NCI-H748 (cell line): ENCODE results near the gene TMEM14B.
"Not testable (repeated sequence)": the region's sequence is repeated elsewhere in the genome, so short reads cannot be mapped to it uniquely, and the experiment has no call there.

ENCODE experiments used
- DNase-seq: peaks from one replicate; lab custom pipeline; 2025; ENCODE audit not compliant: unreplicated experiment; lab: John Stamatoyannopoulos, UW

Gene TMEM14B

DNA sequence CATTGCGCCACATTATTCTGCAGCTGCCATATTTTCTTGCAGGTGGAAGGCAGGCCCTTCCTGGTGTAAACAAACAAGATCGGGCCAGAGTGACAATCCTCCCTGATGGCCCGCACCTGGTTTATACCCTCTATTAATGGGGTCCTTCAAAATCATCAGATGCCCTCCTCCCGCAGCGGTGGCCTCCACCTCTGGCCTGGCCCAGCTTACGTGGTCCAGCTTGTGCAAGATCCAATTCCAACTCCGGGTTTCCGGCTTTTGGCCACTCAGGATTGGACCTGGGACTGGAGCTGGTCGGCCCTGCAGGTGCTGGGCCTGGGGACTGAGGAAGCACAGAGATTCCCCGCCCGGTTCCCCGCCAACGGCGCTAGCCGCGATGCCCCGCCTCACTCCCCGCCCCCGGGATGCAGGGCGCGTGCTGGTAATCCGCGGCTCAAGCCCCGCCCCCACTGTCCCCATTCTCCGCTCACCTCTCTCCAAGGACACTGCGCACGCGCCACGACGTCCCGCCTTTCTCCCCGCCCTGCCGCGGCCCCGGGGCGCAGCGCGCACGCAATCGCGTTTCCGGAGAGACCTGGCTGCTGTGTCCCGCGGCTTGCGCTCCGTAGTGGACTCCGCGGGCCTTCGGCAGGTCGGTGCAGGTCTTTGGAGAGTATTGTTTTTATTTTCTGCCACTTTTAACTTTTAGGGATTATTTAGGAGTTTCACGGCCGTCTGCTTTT is at the start of gene TMEM14B:
Gene TMEM14B (plus strand): TSS at position 555 of the 722 bp plus-strand sequence. CDS start 1,441 bp downstream, outside the sequence.
- peak; percentile 99 for DNase-seq

DNA sequence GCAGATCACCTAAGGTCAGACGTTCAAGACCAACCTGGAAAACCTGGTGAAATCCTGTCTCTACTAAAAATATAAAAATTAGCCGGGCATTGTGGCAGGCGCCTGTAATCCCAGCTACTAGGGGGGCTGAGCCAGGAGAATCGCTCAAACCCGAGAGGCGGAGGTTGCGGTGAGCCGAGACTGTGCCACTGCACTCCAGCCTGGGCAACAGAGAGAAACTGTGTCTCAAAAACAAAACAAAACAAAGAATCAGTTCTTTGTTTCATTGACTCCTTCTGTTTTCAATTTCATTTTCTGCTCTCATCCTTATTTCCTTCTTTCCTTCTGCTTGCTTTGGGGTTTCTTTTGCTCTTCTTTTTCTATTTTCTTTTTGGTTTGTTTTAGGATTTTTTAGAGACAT is 33.6 kb upstream of the TMEM14B start:
- DNase-seq = no peak

DNA sequence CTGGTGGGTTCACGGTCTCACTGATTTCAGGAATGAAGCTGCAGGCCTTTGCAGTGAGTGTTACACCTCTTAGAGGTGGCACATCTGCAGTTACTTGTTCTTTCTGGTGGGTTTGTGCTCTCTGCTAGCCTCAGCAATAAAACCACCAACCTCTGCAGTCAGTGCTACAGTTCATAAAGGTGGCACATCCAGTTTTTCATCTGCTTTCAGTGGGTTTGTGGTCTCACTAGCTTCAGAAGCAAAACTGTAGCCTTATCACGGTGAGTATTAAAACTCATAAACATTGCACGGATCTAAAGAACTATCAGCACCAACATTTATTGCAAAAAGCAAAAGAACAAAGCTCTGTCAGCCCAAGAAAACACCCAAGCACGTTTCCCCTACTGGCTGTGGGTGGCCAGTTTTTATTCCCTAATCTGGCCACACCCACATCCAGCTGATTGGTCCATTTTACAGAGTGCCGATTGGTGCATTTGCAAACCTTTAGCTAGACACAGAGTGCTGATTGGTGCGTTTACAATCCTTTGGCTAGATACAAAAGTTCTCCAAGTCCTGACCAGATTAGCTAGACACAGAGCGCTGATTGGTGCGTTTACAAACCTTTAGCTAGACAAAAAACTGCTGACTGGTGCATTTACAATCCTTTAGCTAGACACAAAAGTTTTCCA is 28.2 kb upstream of the TMEM14B start:
- DNase-seq = peak; percentile 72

DNA sequence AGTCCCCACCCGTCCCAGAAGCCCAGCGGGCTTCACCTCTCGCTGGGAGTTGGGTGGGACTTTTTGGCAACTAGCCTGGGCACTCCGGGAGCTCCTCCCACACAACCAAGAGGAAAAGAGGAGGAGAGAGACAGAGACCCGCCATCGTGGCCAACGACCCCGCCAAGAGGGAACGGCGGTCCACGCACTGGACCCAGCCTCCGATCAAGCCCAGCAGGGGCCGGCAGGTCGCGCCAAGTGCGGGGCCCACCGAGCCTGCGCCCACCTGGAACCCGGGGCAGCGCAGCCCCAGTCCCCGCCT is 27.7 kb upstream of the TMEM14B start:
- peak; percentile 72 for DNase-seq

DNA sequence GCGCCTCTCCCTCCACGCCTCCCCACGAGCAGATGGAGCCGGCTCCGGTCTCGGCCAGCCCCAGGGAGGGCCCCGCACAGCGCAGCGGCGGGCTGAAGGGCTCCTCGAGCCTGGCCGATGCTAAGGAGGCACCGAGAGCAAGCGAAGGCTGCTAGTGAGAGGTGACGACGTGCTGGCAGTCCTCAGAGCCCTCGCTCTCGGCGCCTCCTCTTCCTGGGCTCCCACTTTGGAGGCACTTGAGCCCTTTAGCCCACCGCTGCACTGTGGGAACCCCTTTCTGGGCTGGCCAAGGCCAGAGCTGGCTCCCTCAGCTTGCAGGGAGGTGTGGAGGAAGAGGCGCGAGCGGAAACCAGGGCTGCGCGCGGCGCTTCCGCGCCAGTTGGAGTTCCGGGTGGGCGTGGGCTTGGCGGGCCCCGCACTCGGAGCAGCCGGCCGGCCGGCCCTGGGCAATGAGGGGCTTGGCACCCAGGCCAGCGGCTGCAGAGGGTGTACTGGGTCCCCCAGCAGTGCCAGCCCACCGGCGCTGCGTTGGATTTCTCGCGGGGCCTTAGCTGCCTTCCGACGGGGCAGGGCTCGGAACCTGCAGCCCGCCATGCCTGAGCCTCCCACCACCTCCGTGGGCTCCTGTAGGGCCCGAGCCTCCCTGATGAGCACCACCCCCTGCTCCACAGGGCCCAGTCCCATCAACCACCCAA is 27.2 kb upstream of the TMEM14B start:
- peak; percentile 87 for DNase-seq

DNA sequence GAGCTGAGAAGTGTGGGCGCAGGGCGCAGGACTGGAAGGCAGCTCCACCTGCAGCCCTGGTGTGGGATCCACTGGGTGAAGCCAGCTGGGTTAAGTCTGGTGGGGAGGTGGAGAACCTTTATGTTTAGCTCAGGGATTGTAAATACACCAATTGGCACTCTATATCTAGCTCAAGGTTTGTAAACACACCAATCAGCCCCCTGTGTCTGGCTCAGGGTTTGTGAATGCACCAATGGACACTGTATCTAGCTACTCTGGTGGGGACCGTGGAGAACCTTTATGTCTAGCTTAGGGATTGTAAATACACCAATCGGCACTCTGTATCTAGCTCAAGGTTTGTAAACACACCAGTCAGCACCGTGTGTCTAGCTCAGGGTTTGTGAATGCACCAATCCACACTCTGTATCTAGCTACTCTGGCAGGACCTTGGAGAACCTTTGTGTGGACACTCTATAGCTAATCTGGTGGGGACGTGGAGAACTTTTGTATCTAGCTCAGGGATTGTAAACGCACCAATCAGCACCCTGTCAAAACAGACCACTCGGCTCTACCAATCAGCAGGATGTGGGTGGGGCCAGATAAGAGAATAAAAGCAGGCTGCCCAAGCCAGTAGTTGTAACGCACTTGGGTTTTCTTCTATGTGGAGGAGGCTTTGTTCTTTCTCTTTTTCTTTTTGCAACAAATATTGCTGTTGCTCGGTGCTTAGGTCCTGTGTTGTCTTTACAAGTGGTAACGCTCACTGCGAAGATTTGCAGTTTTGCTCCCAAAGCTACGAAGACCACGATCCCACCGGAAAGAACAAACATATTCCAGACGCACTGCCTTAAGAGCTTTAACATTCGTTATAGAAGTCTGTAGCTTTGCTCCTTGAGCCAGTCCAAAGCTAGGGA is 26.4 kb upstream of the TMEM14B start:
- DNase-seq = peak; percentile 76

DNA sequence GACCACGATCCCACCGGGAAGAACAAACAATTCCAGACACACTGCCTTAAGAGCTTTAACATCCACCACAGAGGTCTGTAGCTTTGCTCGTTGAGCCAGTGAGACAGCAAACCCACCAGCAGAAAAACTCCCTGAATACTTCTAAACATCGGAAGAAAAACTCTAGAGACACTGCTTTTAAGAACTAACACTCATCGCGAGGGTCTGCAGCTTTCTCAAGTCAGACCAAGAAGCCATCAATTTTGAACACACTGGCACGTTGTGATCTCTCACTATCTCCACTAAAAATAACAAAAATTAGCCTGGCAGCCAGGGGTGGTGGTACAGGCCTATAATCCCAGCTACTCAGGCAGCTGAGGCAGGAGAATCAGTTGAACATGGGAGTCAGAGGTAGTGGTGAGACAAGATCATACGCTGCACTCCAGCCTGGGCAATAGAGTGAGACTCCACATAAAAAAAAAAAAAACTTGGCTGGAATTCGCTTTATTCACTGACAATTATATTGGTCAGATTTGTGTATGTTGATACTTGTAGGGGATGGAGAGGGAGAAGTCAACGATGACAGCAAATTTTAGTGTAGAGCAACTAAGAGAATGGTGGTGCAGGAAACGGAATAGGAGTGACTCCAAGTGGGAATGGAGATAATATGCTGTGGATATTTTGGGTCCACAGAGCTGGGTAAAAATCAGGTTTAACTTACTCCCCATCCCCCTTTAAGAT is 25.6 kb upstream of the TMEM14B start:
- DNase-seq = no peak

DNA sequence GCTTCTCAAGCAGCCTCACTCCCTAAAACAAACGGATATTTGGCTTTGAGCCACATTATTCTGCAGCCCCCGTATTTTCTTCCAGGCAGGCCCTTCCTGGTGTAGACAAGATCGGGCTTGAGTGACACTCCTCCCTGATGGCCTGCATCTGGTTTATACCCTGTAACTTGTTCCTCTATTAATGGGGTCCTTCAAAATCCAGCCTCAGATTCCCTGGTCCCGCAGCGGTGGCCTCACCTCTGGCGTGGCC is 25.1 kb upstream of the TMEM14B start:
- no peak for DNase-seq

DNA sequence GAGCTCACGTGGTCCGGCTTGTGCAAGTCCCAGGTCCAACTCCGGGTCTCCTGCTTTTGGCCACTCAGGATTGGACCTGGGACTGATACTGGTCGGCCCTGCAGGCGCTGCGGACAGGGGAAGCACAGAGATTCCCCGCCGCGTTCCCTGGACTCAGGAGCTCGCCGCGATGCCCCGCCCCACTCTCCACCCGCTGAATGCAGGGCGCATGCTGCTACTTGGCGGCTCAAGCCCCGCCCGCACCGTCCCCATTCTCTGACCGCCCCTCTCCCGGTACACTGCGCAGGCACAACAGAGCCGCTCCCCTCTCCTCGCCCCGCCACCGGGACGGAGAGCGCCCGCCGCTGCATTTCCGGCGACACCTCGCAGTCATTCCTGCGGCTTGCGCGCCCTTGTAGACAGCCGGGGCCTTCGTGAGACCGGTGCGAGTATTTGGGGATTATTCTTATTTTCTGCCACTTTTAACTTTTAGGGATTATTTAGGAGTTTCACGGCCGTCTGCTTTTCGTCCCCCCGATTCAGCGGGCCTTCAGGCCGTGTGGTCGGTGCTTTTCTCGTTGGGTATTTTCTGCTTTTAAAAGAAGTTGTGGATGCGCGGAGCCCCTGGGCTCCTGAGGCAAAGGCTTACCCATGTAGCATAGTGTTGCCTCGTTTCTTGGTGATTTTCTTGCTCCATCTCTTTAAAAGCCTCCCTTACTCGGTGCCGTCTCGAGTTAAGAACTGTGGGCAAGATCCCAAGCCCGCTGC is 24.6 kb upstream of the TMEM14B start, which contains the start of gene TMEM14C:
Gene TMEM14C (plus strand): TSS at position 251 of the 747 bp plus-strand sequence. CDS start 1,544 bp downstream, outside the sequence.
- peak; percentile 100 for DNase-seq

DNA sequence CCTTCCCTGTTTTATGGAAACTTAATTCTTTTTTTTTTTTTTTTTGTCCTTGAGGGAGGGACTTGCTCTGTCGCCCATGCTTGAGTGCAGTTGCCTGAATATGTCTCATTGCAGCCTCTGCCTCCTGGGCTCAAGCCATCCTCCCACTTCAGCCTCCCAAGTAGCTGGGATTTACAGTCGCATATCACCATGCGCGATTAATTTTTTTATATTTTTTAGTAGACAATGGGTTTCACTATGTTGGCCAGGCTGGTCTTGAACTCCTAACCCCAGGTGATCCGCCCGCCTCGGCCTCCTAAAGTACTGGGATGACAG is 24.1 kb upstream of the TMEM14B start:
- peak; percentile 52 for DNase-seq

DNA sequence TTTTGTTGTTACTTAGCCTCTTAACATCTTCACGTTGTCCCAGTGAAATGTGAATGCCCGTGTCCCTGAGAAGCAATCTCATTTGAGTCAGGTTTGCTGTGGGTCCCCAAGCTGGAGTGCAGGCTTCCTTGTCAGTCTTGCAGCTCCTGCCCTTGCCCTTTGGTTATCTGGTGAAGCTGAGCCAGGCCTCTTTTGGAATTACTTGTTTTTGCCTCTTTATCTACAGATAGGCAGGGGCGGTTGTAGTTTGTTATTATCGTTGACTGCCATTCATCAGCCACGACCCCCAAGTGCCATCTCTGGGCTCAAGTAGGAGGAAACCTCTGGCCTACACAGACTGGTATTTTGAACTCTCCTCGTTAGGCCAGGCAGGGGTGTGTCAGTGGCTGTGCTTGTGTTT is 22.6 kb upstream of the TMEM14B start:
- DNase-seq = no peak

DNA sequence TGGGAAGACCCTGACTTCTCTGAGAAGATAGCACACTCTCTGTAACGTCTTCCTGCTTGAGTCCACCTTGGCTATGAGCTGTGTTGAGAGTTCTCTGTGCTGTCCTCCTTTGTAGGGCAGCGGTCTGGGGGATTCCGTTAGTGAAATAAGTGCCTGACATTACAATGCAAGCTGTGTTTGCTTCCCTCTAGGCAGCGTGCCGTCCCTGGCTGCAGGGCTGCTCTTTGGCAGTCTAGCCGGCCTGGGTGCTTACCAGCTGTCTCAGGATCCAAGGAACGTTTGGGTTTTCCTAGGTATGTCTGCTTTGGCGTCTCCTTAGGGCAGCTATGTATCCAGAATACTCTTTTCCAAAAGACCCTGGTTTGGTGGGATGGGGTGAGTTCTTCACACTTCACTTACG is 21.9 kb upstream of the TMEM14B start:
- no peak for DNase-seq

DNA sequence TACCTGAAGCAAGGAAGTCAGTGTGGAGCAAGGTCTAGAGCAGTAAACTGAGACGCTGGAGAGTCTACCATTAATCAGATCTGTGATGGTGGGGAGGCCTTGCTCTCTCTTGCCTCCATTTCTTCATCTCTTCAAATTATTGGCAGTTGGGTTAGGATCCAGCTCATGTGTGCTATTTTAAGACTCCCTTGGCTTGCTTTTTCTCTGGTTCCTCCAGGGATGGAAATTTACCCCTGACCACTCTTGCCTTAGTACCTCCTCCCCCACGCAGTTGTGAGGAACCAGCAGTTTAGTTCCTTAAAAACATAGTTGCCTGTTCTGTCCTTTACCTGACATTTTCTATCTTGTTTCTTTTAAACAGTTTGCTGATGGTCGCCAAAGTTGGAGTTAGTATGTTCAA is 17.4 kb upstream of the TMEM14B start:
- no peak for DNase-seq

DNA sequence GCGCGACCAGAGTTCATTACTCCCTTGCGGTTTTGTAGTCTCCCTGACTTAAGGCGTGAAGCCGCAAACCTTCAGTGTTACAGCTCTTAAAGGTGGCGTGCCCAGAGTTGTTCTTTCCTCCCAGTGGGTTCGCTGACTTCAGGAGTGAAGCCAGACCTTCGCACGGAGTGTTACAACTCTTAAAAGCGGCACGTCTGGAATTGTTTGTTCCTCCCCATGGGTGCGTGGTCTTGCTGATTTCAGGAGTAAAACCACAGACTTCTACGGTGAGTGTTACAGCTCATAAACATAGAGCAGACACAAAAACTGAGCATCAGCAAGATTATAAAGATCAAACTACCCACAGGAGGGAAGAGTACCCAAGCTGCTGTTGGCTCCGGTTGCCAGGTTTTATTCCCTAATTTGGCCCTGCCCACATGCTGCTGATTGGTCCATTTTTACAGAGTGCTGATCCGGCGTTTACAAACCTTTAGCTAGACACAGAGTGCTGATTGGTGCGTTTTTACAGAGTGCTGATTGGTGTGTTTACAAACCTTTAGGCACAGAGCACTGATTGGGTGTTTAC is 14.4 kb upstream of the TMEM14B start:
- no peak for DNase-seq

DNA sequence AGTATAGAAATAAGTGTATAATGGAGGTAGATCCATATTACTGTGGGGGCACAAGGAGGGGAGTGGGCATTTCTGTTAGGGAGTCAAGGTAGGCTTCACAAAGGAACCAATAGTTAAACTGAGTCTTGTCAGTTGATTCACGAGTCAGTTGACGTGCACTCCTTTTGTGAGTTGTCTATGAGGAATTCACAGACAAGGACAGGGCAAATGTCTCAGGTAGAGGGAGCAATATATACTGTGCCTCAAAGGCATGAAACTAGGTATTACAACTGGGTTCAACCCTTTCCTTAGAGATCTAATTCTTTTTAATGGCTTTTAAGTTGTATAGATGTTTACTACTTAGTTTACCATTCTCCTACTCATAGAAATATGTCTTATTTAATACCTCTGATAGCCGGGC is 13.7 kb upstream of the TMEM14B start:
- no peak for DNase-seq

DNA sequence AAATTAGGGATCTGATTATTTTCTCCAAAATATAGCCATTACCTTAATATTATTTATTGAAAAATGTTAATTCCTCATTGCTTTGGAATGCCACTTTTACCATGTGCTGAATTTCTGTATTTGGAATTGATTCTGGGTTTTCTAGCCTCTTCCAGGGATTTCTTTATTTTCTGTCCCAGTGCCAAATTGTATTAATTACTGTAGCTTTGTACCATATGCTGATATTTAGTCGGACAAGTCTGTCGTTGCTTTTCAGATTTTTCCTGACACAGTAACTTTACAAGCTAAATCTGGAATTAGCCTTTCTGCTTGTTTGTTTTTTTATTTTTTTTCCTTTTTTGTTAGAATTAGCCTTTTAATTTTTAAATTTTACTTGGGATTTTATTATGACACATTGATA is 10.9 kb upstream of the TMEM14B start:
- DNase-seq = no peak

DNA sequence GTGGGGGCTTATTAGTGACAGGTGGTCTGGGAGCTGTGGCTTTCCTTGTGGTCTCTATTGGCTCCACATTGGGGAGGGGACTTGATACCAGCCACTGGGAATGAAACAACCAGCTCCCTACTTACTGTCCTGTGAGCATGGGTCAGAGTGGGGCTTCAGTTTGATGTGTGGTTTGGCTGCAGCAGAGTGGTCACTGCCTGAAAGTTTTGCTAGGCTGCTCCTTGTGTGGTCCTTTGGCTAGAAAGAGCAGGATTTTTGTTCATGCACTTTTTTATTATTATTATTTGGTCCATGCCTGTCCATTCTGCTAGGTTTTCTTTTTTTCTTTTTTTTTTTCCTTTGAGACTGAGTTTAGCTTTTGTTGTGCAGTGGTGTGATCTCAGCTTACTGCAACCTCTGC is 7.5 kb upstream of the TMEM14B start:
- no peak for DNase-seq

DNA sequence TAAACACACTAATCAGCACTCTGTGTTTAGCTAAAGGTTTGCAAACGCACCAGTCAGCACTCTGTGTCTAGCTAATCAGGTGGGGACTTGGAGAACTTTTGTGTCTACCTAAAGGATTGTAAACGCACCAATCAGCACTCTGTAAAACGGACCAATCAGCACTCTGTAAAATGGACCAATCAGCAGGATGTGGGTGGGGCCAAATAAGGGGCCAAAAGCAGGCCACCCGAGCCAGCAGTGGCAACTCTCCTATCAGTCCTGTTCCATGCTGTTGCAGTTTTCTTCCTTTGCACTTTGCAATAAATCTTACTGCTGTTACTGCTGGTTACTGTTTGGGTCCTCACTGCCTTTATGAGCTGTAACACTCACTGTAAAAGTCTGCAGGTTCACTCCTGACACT is 6.0 kb upstream of the TMEM14B start:
- DNase-seq = not testable (repeated sequence)

DNA sequence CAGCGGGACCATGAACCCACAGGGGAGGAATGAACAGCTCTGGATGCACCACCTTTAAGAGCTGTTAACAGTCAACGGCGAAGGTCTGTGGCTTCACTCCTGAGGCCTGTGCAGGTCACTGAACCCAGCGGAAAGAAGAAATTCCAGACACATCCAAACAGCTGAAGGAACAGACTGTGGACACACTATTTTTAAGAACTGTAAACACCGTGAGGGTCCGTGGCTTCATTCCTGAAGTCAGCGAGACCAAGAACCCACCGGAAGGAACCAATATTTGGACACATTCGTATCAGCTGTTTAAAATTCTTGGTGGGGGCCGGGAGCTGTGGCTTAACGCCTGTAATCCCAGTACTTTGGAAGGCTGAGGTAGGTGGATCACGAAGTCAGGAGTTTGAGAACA is 5.4 kb upstream of the TMEM14B start:
- no peak for DNase-seq

DNA sequence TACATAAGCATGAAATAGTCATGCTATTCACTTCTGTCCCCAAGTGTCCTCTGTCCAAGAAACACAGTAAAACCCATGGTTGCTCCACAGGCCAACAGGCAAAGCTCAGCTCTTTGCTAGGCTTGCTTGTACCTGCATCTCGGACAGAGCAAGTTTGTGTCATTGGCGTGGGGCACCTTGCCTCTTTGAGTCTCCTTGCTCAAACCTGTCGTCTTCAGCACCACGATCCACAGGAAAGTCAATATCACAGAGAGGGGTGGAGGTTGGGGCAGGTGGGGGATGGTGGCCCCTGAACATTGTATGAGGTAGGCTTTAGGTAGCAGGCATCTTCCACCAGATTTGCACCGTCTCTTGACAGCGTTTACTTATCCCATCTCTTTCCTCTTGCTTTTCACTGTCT is 4.1 kb upstream of the TMEM14B start:
- DNase-seq = no peak
